HS-5 (cell line): ENCODE results near the gene TMEM161A.
"Not testable (repeated sequence)": the region's sequence is repeated elsewhere in the genome, so short reads cannot be mapped to it uniquely, and the experiment has no call there.

Experiments
- DNase-seq: peaks from one replicate; pipeline ENCODE4 v3.0.0-alpha.2; 2012; ENCODE audit warnings: low read depth

TMEM161A gene

GRCh38 chr19:19138109-19138981 lies at the start of gene TMEM161A:
Gene TMEM161A, minus strand, starts transcription at chr19:19138478. Its CDS starts 50 bp downstream, at chr19:19138428.
- DNase-seq = peak; percentile 97

DNA sequence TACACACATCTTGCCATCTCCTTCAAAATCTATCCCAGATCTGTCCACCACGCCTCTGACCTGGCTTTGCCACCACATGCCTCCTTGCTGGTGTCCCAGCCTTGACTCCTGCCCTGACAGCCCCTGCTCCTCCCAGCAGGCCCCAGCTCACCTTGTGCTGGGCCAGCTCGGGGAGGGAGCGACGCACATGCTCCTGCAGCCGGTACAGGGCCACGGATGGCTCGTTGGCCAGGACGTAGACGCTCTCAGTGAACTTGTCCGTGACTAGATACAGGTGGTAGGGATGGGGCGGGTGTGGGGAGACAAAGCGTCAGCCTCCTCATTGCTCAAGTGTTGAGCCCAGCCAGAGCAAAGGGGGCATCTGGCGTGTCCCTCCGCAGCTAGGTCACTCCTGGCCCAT lies 48.5 kb upstream of the TMEM161A start:
- no peak for DNase-seq

DNA sequence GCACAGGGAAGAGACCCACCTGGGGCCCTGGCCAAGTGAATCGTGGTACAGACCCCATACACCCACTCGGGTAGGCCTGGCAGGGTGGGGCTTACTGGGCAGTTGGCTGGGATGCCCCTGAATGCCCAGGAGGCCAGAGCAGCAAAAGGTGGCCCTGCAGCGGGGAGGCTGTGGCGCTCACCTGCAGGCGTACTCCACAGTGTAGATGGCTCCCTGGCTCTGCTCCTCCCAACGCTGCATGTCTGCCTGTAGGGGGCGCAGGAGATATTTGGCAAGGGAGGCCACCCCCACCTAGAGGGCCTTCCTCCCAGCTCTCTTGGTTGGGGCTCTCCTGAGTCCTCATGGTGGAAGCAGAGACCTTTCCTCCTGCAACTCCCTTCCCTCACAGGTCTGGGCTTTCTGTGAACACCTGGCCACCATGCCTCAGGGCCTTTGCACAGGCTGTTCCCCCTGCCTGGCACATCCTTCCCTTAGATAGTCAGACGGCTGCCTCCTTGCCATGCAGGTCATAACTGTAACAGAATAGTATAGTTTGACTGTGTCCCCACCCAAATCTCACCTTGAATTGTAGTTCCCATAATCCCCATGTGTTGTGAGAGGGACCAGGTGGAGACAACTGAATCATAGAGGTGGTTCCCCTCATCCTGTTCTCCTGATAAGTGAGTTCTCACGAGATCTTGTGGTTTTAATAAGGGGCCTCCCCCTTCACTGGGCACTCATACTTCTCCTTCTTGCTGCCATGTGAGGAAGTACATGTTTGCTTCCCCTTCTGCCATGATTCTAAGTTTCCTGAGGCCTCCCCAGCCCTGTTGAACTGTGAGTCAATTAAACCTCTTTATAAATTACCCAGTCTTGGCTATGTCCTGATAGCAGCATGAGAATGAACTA lies 47.8 kb upstream of the TMEM161A start:
- no peak for DNase-seq

DNA sequence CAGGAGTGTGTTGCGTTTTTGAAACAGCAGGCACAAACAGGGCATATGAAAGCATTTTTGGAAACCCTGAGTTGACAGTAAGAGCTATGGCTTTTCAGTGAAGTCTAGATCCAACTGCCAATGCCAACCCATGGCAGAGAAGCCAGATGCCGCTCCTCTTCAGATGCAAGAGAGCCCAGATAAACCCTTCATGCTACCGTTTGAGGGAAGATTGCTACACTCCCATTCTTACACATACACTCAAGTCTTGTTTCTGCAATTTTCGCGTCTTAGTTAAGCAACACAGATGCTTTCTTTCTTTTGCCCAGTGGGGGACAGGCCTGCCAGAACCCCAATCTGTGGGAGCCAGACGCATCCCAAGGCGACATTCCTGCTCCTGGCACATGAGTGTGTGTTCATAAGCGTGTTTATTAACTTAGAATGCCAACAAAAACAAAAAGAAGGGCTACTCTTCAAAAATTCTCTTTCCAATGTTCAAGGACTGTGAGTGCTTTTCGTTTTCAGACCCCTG lies 43.3 kb upstream of the TMEM161A start:
- no peak for DNase-seq

DNA sequence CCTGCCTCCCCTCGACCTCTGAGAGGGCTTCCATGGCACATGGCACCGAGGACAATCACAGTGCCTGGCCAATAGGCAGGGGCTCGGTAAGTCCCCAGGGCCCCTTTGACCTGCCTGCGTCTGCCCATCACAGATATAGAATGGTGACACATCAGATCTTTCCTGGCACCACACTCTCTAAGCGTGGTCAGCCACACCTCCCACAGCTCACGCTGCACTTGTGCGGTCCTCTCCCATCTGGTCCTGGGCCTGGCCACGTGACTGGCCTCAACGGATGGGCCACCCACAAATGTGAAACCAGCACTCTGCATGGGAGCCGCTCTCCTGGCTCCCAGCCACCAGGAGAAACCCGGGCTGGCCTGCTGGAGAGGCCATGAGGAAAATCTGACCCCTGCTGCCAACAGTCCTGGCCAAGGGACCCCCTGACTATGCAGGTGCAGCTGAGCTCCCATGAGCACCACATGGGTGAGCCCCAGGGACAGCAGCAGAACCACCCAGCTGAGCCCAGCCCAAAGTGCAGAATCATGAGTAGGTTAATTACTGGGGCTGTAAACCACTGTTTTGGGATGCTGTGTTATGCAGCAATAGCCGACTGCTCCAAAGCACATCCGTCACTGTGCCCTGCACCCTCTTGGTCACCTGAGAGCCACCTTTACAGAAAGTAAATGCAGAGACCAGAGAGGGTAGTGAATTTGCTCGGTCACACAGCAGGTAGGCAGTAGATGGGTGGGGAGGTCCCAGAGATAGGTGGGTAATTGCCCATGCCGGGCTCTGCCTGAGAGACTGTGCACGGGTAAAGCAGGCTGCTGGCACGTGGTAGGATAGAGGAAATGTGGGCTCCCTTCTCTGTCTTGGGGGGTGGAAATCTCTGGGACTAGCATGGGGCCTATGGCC lies 41.5 kb upstream of the TMEM161A start:
- DNase-seq = no peak

DNA sequence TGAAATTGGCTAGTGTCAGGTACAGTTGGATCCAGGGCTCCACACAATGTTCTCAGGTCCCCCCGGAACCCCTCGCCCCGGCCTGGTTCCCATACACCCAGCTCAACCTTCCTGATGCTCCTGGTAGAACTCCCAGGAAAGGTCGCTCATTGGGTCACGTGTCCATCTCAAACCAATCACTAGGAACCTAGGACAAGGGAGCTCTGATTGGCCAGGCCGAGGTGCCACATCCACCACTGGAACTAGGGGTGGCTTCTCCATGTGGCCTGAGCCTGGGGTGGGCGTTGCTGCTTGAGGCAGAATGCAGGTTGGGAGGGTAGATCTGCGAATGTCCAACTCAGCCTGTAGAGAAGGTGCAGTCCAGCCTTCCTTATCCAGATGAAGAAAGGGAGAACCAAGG lies 38.7 kb upstream of the TMEM161A start:
- DNase-seq = no peak

DNA sequence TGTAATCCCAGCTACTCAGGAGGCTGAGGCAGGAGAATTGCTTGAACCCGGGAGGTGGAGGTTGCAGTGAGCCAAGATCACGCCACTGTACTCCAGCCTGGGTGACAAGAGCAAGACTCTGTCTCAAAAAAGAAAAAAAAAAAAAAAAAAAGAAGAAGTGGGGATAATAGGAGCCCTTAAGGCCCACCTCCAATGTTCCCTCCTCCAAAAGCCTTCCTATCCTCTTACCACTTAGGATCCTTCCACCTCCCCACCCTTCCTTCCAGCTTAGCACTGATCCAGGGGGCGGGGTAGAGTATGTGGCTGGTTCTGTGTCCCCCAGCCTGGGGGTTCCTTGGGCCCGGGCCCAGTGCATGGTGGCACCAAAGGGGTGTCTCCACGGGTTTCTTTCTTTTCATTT lies 35.0 kb upstream of the TMEM161A start:
- DNase-seq = not testable (repeated sequence)

GRCh38 chr19:19171821-19172532 lies 33.7 kb upstream of the TMEM161A start:
- no peak for DNase-seq

- no peak for DNase-seq
Measured at GRCh38 chr19:19170873-19171672, 32.8 kb upstream of the TMEM161A start.

GRCh38 chr19:19170053-19170872 lies 32.0 kb upstream of the TMEM161A start, which contains the start of gene MEF2B:
Gene MEF2B, minus strand, starts transcription at chr19:19170263. Its CDS starts 19,528 bp downstream, at chr19:19150735.
- no peak for DNase-seq

- no peak for DNase-seq
Measured at GRCh38 chr19:19169236-19170052, 31.2 kb upstream of the TMEM161A start.

DNA sequence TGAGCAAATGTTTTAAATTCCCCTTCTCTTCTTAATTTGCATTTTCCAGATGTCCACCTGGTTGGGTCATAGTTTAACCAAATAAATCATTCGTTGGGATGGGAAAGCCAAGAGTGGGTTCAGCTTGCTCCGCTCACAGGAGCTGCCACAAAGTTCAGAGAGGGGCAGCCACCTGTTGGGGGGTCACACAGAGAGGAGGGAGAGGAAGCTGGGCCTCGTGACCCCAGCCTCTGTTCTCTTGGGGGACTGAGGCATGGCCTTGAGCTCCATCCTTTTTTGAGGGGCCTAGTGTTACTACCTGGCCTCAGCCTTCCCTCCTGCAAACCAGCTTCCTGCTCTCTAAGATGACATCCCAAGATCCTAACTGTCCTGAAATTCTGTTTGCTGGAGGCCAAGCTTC lies 29.3 kb upstream of the TMEM161A start:
- no peak for DNase-seq

DNA sequence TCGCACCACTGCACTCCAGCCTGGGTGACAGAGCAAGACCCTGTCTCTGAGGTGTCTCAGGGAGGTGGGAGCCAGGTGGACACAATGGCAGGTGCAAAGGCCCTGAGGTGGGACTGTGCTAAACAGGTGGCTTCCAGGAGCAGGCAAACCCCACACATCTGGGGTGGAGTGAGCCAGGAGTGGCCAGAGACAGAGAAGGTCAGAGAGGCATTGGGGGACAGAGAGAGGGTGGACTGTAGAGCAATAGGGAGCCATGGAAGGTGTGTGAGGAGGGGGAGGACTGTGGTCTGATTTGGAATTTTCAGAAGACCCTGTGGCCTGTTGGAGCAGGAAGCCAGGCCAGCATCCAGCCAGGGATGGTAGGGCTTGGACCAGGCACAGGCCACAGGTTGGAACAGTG lies 27.1 kb upstream of the TMEM161A start:
- no peak for DNase-seq

GRCh38 chr19:19162495-19162894 lies 24.2 kb upstream of the TMEM161A start:
- no peak for DNase-seq

- no peak for DNase-seq
Measured at GRCh38 chr19:19160461-19161035, 22.3 kb upstream of the TMEM161A start.

DNA sequence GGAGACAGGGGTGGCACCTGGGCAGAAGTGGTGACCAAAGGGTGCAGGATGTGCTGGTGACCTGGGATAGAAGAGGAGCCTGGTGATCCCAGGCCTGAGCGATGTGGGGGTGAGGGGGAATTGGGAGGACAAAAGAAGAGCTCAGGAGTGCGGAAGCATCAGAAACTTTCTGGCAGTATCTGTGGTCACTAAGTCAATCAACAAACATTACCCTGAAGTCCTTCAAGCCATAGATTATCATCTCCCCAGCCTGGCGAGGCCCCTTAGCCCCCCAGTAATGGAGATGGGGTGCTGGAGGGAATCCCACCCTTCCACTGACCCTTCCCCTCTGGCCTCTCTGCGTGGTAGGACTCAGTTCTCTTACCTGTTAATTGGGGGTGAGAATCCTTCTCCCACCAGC lies 21.3 kb upstream of the TMEM161A start:
- DNase-seq = no peak

GRCh38 chr19:19157808-19158207 lies 19.5 kb upstream of the TMEM161A start:
- no peak for DNase-seq
